Measurements from ENCODE around the gene PLK4. TPM values are rescaled to one million over a fixed set of nuclear protein-coding genes. Genes with fewer than 3 reads are reported as not detected.
"Not testable (repeated sequence)": the region's sequence is repeated elsewhere in the genome, so short reads cannot be mapped to it uniquely, and the experiment has no call there.

The PLK4 gene
- total RNA-seq = 4.7 TPM

DNA sequence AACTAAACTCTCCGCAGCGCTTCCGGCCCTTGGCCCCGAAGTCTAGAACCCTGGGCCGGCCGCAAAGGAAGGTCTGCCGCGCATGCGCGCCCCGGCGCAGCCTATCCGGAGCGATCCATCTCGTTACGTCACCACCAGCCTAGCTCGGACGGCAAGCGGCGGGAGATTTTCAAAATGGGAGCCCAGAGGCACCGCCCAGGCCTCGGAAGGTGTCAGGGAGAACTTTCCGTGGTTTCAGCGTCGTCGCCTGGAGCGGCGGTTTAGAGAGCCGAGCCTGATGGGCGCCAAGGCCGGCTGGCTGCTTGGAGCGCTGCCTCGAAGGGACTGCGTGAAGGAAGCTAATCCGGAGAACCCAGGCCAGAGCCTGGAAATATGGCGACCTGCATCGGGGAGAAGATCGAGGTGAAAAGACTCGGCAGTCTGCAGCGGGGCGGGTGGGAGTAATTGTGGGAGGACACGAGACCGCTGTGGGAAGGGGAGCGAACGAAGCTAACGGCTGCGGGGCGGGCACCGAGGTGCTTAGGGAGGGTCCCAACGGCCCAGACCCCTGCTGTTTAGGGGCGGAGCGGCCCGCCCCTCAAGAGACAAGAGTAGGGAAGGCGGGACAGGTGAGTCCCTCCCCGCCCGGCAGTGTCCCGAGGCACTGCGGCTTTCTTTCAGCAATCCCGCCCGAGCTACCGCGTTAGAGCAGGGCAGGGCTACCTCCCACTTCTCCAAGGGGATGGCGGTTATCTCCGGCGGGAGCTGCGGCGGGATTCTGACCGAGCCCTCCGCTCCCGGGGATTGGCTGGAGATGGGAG, at the start of gene PLK4:
TSS of gene PLK4 (plus strand) at position 131 of the 800 bp plus-strand sequence. CDS start at position 373, 242 bp downstream.
- peak; percentile 96 for DNase-seq (ENCODE audit: low spot score)

DNA sequence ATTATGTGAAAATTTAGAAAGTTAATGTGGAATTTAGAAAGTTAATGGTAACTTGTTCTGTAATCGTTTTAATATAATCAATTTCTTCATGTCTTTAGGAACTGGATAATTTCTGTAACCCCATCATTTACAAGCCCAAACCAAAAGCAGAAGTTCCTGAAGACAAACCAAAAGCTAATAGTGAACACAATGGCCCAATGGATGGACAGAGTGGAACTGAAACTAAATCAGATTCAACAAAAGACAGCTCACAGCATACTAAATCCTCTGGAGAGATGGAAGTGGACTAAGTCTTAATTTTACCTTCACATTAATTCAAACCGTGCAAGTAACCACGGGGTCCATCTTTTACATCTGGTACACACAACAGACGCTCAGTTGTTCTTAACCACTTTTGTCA, 48.1 kb upstream of the PLK4 start:
- no peak for DNase-seq (ENCODE audit: low spot score)

GRCh38 chr4:127843704-127844600, 36.7 kb upstream of the PLK4 start:
- DNase-seq (ENCODE audit: low spot score) = no peak

DNA sequence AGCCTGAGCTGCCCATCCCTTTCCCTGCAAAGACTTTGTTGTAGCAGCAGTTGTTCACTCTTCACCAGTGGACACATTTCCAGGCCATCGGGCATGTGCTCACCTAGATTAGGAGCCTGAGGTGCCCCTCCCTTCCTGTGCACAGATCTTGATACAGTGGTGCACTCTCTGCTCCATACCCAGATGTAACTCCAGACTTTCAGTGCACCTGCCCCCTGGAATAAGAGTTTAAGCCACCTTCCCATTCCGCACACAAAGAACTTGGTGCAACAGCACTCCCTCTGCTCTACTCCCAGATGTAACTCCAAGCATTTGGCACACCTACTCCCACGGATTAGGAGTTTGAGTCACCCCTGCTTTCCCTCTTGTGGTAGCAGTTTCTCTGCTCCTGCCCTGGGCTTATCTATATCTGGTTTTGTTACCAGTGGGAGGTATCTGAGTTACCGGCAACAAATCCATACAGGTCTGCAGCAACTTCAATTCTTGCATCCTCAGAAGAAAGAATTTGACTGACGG, 36.0 kb upstream of the PLK4 start:
- DNase-seq (ENCODE audit: low spot score) = no peak

DNA sequence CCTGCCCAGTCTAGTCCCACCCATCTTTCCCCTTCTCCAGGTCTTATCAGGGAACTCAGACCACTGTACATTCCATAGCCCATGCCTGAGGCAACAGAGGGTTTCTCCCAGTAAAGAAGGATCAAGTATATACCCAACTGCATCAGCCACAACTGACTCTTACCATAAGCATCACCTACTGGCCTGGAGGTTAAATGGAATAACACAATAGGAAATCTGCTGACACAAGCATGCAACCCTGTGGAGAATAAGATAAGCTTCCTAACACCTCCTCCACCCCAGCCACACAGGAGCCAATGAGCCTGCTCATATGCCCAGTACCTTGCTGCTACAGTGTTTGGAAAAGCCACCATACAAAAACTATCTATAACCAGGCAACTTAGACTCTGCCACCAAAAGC, 34.6 kb upstream of the PLK4 start:
- no peak for DNase-seq (ENCODE audit: low spot score)

DNA sequence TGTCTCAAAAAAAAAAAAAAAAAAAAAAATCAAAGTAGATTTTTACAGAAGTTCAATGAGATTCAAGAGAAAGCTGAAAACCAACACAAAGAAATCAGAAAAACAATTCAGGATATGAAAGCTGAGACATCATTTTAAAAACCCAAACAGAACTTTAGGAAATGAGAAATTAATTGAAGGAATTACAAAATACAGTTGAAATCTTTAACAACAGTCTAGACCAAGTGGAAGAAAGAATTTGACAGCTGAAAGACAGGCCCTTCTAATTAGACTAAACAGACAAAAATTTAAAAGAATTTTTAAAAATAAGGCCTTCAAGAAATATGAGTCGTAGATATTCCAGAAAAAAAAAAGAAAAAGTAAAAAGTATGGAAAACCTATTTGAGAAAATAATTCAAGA, 33.9 kb upstream of the PLK4 start:
- no peak for DNase-seq (ENCODE audit: low spot score)

- DNase-seq (ENCODE audit: low spot score) = no peak
These were observed 31.0 kb upstream of the PLK4 start for GRCh38 chr4:127849505-127850234.

DNA sequence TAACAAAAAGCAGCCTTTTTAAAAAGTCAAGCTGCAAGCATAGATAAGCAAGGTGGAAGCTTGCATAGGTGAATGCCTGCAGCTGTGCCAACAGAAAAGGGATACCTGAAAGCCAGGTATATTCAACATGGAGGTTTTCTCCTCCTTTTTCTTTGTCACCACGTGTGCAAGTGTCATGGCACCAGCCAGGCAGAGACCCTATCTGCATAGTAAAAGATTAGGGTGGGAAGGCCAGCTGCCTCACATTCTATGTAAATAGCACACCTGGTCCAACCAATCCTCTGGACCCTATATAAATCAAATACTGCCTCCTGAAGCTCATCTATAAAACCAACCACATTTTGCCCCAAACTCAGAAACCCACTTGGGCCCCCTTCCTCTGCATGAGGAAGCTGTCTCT, 28.0 kb upstream of the PLK4 start:
- no peak for DNase-seq (ENCODE audit: low spot score)

DNA sequence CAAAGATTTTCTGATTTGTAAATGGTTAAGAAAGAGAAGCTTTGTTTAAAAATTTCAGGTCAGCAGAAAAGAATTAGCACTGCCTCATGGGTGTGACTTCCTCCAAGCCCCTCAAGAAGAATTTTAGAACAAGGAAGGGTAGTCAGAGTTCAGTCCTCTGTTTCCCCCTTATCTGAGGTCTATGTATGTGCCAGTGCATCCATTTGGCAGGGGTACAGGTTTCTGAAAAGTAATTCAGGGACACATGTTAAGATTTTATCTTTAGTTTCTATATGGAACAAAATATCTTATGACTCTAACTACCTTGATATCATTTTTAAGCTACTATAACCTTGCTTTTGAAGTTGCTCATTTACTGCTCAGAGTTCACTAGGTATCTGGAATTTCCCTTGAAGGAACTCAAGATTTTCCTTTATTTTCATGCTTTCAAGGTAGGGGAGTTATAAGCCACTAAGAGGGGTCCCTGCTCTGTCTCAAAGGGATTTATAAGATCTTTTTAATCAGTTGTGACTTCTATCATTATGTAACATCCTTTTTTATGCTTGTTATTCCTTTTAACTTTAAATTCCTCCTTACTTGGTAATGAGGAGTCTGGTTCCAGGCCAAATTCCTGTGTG, 24.4 kb upstream of the PLK4 start:
- no peak for DNase-seq (ENCODE audit: low spot score)

GRCh38 chr4:127856813-127857447, 23.8 kb upstream of the PLK4 start:
- DNase-seq (ENCODE audit: low spot score) = no peak

DNA sequence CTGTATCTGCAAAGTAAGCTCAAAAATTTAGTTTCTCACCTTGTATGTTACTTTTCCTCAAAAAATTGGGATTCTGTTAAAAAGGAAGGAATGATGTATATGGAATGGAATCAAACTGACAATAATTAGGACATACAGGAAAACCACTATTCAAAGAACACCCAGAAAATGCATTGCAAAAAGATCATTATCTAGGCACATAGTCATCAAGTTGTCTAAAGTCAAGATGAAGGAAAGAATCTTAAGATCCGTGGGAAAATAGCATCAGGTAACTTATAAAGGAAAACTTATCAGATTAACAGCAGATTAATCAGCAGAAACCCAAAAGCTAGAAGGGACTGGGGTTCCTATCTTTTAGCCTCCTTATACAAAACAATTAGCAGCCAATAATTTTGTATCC, 23.1 kb upstream of the PLK4 start:
- no peak for DNase-seq (ENCODE audit: low spot score)

GRCh38 chr4:127868196-127868595, 12.5 kb upstream of the PLK4 start:
- no peak for DNase-seq (ENCODE audit: low spot score)

GRCh38 chr4:127870281-127870680, 10.4 kb upstream of the PLK4 start:
- no peak for DNase-seq (ENCODE audit: low spot score)

- no peak for DNase-seq (ENCODE audit: low spot score)
These were observed 10.0 kb upstream of the PLK4 start for GRCh38 chr4:127870688-127871087.

DNA sequence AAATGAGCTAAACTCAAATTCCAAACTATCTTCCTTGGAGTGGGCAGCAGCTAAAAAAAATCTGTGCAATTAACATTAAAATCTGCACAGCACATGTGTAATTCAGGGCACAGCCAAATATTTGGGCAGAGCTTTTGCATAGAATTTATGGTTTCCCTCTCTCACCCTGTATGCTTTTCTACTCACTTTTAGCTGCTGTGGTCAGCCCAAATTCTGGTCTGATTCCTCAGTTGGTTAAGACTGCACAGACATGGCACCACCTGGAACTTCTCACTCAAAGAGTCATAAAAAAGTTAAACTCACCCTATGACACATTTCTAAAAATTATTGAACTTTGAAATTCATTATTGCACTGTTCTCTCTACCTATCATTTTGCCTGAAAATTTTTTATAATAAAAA, 4.9 kb upstream of the PLK4 start:
- no peak for DNase-seq (ENCODE audit: low spot score)

DNA sequence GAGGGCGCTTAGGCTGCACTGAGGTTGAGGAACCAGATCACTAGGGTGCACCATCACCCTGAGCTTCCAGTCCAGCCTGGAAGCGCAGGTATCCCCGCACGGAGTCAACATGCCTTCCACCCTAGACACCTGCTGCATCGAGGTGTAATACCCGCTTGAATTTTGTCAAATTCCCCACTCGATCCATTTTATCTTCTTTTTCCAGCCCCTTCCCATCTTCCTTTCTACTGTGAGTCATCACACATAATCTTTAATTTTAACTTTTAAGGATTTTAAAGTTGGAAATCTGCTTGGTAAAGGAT, 821 bp downstream of the PLK4 start:
- DNase-seq (ENCODE audit: low spot score) = no peak

DNA sequence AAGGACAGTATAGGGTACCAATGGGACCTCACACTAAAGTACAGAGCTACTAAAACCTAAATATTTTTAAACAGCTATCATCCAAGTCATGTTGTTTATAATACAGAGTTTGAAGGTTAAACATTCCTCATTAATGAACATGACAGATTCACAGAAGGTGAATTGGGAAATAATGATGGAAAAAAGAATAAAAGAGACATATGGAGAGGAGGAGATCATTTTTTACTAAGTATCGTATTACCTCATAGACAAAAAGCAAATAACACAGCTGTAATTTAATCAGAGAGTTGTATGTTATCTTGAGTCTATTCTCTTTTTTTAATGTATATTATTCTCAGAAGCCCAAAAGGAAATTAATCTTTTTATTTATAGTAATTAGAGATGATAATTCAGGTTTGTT, 7.9 kb downstream of the PLK4 start:
- no peak for DNase-seq (ENCODE audit: low spot score)

DNA sequence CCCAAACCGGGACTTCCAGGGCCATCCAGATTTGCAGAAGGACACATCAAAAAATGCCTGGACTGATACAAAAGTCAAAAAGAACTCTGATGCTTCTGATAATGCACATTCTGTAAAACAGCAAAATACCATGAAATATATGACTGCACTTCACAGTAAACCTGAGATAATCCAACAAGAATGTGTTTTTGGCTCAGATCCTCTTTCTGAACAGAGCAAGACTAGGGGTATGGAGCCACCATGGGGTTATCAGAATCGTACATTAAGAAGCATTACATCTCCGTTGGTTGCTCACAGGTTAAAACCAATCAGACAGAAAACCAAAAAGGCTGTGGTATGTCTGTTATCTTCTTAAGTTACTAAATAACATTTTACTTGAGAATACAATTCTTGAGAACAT, 9.2 kb downstream of the PLK4 start:
- no peak for DNase-seq (ENCODE audit: low spot score)

GRCh38 chr4:127896069-127896468, 15.4 kb downstream of the PLK4 start:
- DNase-seq (ENCODE audit: low spot score) = no peak

DNA sequence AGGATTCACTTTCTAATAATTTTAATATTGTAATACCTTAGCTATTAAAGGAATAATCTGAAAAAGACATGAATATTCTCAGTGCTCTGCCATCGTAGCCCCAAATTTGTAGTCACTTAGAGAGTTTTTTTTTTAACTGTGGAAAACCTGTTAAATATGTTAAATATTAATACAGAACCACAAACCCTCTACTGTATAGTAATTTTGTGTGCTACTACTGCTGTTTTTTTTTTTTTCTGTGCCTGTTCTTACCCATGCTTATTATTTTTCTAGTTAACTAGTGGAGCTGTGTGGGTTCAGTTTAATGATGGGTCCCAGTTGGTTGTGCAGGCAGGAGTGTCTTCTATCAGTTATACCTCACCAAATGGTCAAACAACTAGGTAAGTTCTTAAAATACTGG, 15.8 kb downstream of the PLK4 start:
- DNase-seq (ENCODE audit: low spot score) = no peak

DNA sequence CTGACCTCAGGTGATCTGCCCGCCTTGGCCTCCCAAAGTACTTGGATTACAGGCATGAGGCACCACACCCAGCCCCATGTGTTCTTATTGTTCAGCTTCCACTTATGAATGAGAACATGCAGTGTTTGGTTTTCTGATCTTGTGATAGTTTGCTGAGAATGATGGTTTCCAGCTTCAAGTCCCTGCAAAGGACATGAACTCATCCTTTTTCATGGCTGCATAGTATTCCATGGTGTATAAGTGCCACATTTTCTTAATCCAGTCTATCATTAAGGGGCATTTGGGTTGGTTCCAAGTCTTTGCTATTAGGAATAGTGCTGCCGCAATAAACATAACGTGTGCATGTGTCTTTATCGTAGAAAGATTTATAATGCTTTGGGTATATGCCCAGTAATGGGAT, 19.0 kb downstream of the PLK4 start:
- DNase-seq (ENCODE audit: low spot score) = not testable (repeated sequence)
